Right lobe of liver (tissue), 4 donors: ENCODE results near the gene B4GALT1.

Experiments used
- POLR2A ChIP-seq: fragments of 450-650 bp; IDR thresholded peaks from one replicate; pipeline ENCODE4 v1.6.1; 2017; ENCODE audit warnings: antibody characterized with exemption, mild to moderate bottlenecking
- TF ChIP-seq, protein P1 (sequence below), 4 donors: fragments of 200-600 bp in 3 of 4; fragments of 450-650 bp in 1 of 4; IDR thresholded peaks; one replicate each; pipeline versions ENCODE4 v1.5.1 to v1.8.0; 2016 to 2022; ENCODE audit warnings: antibody characterized with exemption in 4 of 4, mild to moderate bottlenecking in 2 of 4
- donor health status: DM: no; HTN: no; CAD: no.
- donor health status: DM: no; HTN: no; CAD: no.
- donor health status: DM: no; HTN: yes; CAD: no.

DNA sequence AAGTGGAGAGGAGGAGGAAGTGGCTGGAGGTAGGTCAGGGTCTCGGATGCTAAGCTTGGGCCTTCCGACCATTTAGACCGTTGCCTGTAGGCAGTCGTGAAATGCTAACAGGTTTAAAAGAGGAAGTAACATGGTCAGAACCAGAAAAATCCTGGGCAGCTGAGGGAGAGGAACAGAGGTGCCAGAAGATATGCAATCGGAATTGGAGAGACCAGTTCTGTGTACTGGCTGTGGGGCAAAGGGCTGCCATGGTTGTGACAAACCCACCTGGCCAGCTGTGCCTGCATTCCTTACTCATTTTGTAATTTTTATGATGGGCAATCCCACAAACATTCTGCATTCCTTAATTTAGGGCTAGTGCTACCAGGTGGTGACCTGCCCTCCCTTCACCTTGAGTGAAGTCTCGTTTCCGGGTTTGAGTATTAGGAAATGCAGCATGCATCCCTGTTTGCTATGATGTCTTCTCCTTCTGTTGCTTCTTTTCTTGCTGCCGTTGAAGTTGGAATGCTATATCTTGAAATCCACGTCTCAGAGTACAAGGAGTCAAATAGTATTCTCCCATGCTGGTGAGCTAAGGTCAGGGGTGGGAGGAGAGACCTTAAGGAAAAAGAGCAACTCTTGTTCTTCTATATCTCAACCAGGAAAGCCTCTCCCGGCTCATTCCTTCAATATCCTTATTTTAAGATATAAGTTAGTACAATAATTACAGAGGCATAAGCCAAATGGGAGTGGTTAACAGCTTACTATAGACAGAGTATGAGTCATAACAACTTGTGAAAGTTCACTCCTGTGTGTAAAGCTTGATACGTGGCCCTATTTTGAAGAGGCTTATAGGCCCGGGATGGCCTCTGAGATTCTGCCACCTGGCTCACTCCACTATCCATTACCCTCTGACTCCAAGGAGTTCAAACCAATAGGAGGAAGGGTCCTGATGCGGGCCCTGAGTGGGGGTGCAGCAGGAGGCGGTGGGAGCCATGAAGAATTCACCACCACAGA lies 37.0 kb downstream of the B4GALT1 start:
- TF ChIP-seq, protein P1, sequence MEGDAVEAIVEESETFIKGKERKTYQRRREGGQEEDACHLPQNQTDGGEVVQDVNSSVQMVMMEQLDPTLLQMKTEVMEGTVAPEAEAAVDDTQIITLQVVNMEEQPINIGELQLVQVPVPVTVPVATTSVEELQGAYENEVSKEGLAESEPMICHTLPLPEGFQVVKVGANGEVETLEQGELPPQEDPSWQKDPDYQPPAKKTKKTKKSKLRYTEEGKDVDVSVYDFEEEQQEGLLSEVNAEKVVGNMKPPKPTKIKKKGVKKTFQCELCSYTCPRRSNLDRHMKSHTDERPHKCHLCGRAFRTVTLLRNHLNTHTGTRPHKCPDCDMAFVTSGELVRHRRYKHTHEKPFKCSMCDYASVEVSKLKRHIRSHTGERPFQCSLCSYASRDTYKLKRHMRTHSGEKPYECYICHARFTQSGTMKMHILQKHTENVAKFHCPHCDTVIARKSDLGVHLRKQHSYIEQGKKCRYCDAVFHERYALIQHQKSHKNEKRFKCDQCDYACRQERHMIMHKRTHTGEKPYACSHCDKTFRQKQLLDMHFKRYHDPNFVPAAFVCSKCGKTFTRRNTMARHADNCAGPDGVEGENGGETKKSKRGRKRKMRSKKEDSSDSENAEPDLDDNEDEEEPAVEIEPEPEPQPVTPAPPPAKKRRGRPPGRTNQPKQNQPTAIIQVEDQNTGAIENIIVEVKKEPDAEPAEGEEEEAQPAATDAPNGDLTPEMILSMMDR (IDR thresholded peaks at IDR 0.05) = no peak
- TF ChIP-seq POLR2A = no peak
